HCT116 (cell line): ENCODE data around the gene TPPP2.

Experiments
- EZH2phosphoT487 ChIP-seq: fragments of 200-600 bp; IDR thresholded peaks from 2 replicates; pipeline ENCODE4 v1.6.1; 2018; ENCODE audit warnings: antibody characterized with exemption, borderline replicate concordance
- POLR2A ChIP-seq: IDR thresholded peaks from 2 replicates; pipeline ENCODE4 v1.7.0; 2011; ENCODE audit warnings: borderline replicate concordance; ENCODE audit not compliant: insufficient read depth, insufficient read length; ENCODE audit errors: extremely low read depth
- POLR2AphosphoS5 ChIP-seq: IDR thresholded peaks from 2 replicates; pipeline ENCODE4 v1.6.1; 2011; ENCODE audit warnings: mild to moderate bottlenecking, low read depth, low read length, moderate library complexity
- RAD21 ChIP-seq: IDR thresholded peaks from 2 replicates; pipeline ENCODE4 v1.6.1; 2012; ENCODE audit warnings: low read depth, mild to moderate bottlenecking
- REST ChIP-seq: IDR thresholded peaks from 2 replicates; pipeline ENCODE4 v1.6.1; 2012; ENCODE audit warnings: low read depth
- SIN3A ChIP-seq: IDR thresholded peaks from 2 replicates; pipeline ENCODE4 v1.6.1; 2012; ENCODE audit warnings: low read depth
- TF ChIP-seq, protein P1 (sequence below), 3 experiments: fragments of 200-600 bp in 1 of 3; sonication (generic) in 1 of 3; IDR thresholded peaks in 2 of 3; conservative IDR thresholded peaks in 1 of 3; 2 replicates each; pipeline ENCODE4 v1.5.1; 2012 to 2017; ENCODE audit warnings: low read depth in 2 of 3, low read length in 2 of 3, antibody characterized with exemption in 1 of 3, borderline replicate concordance in 1 of 3, control low read depth in 1 of 3, mild to moderate bottlenecking in 1 of 3, mixed read lengths in 1 of 3, mixed run types in 1 of 3, moderate library complexity in 1 of 3; ENCODE audit not compliant: insufficient read depth in 1 of 3

GRCh38 chr14:21043974-21044618, 14.1 kb downstream of the TPPP2 start:
- TF ChIP-seq, protein P1, sequence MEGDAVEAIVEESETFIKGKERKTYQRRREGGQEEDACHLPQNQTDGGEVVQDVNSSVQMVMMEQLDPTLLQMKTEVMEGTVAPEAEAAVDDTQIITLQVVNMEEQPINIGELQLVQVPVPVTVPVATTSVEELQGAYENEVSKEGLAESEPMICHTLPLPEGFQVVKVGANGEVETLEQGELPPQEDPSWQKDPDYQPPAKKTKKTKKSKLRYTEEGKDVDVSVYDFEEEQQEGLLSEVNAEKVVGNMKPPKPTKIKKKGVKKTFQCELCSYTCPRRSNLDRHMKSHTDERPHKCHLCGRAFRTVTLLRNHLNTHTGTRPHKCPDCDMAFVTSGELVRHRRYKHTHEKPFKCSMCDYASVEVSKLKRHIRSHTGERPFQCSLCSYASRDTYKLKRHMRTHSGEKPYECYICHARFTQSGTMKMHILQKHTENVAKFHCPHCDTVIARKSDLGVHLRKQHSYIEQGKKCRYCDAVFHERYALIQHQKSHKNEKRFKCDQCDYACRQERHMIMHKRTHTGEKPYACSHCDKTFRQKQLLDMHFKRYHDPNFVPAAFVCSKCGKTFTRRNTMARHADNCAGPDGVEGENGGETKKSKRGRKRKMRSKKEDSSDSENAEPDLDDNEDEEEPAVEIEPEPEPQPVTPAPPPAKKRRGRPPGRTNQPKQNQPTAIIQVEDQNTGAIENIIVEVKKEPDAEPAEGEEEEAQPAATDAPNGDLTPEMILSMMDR (IDR thresholded peaks at IDR 0.05 in 2 of 3, conservative IDR thresholded peaks at IDR 0.05 in 1 of 3; ENCODE audit: borderline replicate concordance in 1 of 3, insufficient read depth in 1 of 3, low read depth in 2 of 3, low read length in 2 of 3): no peak
- no peak for TF ChIP-seq POLR2AphosphoS5
- no peak for TF ChIP-seq RAD21
- TF ChIP-seq REST: no peak
- no peak for TF ChIP-seq POLR2A
- no peak for TF ChIP-seq EZH2phosphoT487
- TF ChIP-seq SIN3A: no peak
